Measurements from ENCODE around the gene FHOD3. TPM values are rescaled to one million over a fixed set of nuclear protein-coding genes. Genes with fewer than 3 reads are reported as not detected.

Gene FHOD3
- total and polyA plus RNA-seq, 4 donors, result 6.2 to 42.0 (median 20.4) TPM

- no peak overlapping the region for H3K27ac ChIP-seq (ENCODE audit: low read depth in 1 of 2, low read length in 2 of 2)
- DNase-seq (no peak), ATAC-seq (ENCODE audit: low FRiP score) (no peak)
- intact Hi-C loops (cut with DNase I), result no loop called here
- H3K4me1 ChIP-seq (ENCODE audit: control insufficient read depth in 1 of 2, insufficient read depth in 2 of 2, low read length in 2 of 2), result no peaks in the 10 kb centered on the region
- no peaks in the 10 kb centered on the region for H3K9me3 ChIP-seq (ENCODE audit: control insufficient read depth, low read length)
- H3K36me3 ChIP-seq (ENCODE audit: control insufficient read depth in 1 of 2, insufficient read depth in 2 of 2, low read length in 1 of 2), result no peaks in the 10 kb centered on the region
- no peaks in the 10 kb centered on the region for H3K27me3 ChIP-seq (ENCODE audit: control insufficient read depth in 1 of 2, insufficient read depth in 2 of 2, low read length in 1 of 2)
- no peak overlapping the region for H3K4me3 ChIP-seq (ENCODE audit: low read length in 2 of 2)
Observed at GRCh38 chr18:36271153-36271552, 26.4 kb upstream of the FHOD3 start.

- intact Hi-C loops (cut with DNase I), result no loop called here
- Histone ChIP-seq H3K4me3 (ENCODE audit: low read length in 2 of 2) (no peak overlapping the region), H3K27me3 (ENCODE audit: control insufficient read depth in 1 of 2, insufficient read depth in 2 of 2, low read length in 1 of 2) (no peaks in the 10 kb centered on the region), H3K27ac (ENCODE audit: low read depth in 1 of 2, low read length in 2 of 2) (no peak overlapping the region), H3K4me1 (ENCODE audit: control insufficient read depth in 1 of 2, insufficient read depth in 2 of 2, low read length in 2 of 2) (no peaks in the 10 kb centered on the region), H3K36me3 (ENCODE audit: control insufficient read depth in 1 of 2, insufficient read depth in 2 of 2, low read length in 1 of 2) (no peaks in the 10 kb centered on the region), H3K9me3 (ENCODE audit: control insufficient read depth, low read length) (no peaks in the 10 kb centered on the region)
- WGBS, 2 donors, result 96 to 98% methylated on average over 8 of the region's 8 CpGs
- no peak for ATAC-seq (ENCODE audit: low FRiP score)
- no peak for DNase-seq
Observed at GRCh38 chr18:36273347-36273746, 24.2 kb upstream of the FHOD3 start.

DNA sequence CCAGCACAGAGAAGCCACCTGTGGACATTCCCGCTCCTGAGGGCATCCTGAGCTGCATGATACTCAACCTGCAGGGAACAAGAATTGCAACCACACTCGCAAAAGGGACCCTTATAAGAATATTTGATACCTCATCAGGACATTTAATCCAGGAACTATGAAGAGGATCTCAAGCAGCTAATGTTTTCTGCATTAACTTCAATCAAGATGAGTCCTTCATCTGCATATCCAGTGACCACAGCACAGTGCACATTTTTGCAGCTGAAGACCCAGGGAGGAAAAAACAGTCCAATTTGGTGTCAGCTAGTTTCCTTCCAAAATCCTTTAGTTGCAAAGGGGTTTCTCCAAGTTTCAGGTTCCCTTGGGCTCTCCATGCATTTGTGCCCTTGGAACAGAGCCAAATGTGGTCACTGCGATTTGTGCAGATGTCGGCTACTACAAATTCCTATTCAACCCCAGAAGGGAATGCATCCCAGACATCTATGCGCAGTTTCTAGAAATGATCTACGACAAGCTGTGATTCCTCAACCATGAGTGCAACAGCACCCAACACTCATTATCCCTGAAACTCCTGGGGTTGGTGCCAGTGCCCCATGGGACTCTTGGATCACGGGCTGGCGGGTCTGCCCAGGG, 23.3 kb upstream of the FHOD3 start:
- H3K4me1 ChIP-seq (ENCODE audit: control insufficient read depth in 1 of 2, insufficient read depth in 2 of 2, low read length in 2 of 2), result no peaks in the 10 kb centered on the region
- no peak overlapping the region for H3K4me3 ChIP-seq (ENCODE audit: low read length in 2 of 2)
- H3K27ac ChIP-seq (ENCODE audit: low read depth in 1 of 2, low read length in 2 of 2), result no peak overlapping the region
- DNase-seq, result no peak
- intact Hi-C loops (cut with DNase I), result no loop called here
- no peaks in the 10 kb centered on the region for H3K36me3 ChIP-seq (ENCODE audit: control insufficient read depth in 1 of 2, insufficient read depth in 2 of 2, low read length in 1 of 2)
- peaks cover 0 to 1% of the 10 kb centered on the region in 2 donors for H3K27me3 ChIP-seq (ENCODE audit: control insufficient read depth in 1 of 2, insufficient read depth in 2 of 2, low read length in 1 of 2)
- no peaks in the 10 kb centered on the region for H3K9me3 ChIP-seq (ENCODE audit: control insufficient read depth, low read length)
- no peak for ATAC-seq (ENCODE audit: low FRiP score)
- 82 to 86% methylated on average over 8 of the region's 8 CpGs for WGBS, 2 donors

GRCh38 chr18:36275561-36275960, 22.0 kb upstream of the FHOD3 start:
- H3K4me1 ChIP-seq (ENCODE audit: control insufficient read depth in 1 of 2, insufficient read depth in 2 of 2, low read length in 2 of 2), result no peaks in the 10 kb centered on the region
- intact Hi-C loops (cut with DNase I), result no loop called here
- H3K4me3 ChIP-seq (ENCODE audit: low read length in 2 of 2), result no peak overlapping the region
- peaks cover 0 to 1% of the 10 kb centered on the region in 2 donors for H3K27me3 ChIP-seq (ENCODE audit: control insufficient read depth in 1 of 2, insufficient read depth in 2 of 2, low read length in 1 of 2)
- H3K36me3 ChIP-seq (ENCODE audit: control insufficient read depth in 1 of 2, insufficient read depth in 2 of 2, low read length in 1 of 2), result no peaks in the 10 kb centered on the region
- no peak for ATAC-seq (ENCODE audit: low FRiP score)
- H3K27ac ChIP-seq (ENCODE audit: low read depth in 1 of 2, low read length in 2 of 2), result no peak overlapping the region
- no peaks in the 10 kb centered on the region for H3K9me3 ChIP-seq (ENCODE audit: control insufficient read depth, low read length)
- WGBS, 2 donors, result 82 to 88% methylated on average over 1 of the region's 1 CpG
- no peak for DNase-seq

DNA sequence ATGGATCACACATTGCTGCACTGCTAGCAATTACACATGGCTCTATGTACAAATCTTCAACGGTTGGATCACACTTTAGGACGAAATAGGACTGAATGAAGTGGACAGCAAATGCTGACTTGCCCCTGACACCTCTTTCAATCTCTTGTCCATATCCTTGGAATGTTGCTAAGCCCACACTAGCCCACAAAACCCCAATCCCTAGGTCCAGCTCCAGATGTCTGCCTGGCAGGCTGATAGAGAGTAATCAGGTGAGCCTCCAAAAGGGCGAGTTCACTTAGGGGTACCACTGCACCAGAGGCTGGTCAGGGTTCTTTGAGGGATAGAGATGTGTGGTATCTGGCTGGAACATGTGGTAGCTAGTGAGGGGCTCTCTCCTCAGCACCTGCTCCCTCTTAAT, 18.5 kb upstream of the FHOD3 start:
- Histone ChIP-seq H3K9me3 (ENCODE audit: control insufficient read depth, low read length) (no peaks in the 10 kb centered on the region), H3K4me1 (ENCODE audit: control insufficient read depth in 1 of 2, insufficient read depth in 2 of 2, low read length in 2 of 2) (no peaks in the 10 kb centered on the region), H3K4me3 (ENCODE audit: low read length in 2 of 2) (no peak overlapping the region), H3K27me3 (ENCODE audit: control insufficient read depth in 1 of 2, insufficient read depth in 2 of 2, low read length in 1 of 2) (peaks cover 0 to 1% of the 10 kb centered on the region in 2 donors), H3K27ac (ENCODE audit: low read depth in 1 of 2, low read length in 2 of 2) (no peak overlapping the region), H3K36me3 (ENCODE audit: control insufficient read depth in 1 of 2, insufficient read depth in 2 of 2, low read length in 1 of 2) (no peaks in the 10 kb centered on the region)
- intact Hi-C loops (cut with DNase I), result no loop called here
- WGBS, 2 donors, result 72 to 77% methylated on average over 3 of the region's 3 CpGs
- DNase-seq (no peak), ATAC-seq (ENCODE audit: low FRiP score) (no peak)

DNA sequence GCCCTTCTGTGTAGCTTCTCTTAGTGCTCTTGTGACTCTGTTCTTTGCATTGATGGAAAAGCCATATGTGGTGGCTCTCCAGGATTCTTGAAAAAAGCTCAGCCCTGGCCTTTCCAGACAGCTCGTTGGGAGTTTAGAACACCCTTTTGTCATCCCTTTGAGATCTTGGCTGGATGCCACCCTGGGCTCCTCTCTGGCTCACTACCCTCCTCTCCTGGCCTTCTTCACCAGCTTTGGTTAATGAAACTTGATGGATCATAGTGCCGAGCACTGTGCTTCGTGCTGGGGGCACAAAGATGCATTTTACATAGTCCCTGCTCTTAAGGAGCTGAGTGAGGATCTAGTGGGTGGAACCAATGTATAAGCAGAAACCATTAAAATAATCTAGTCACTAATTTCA, 15.6 kb upstream of the FHOD3 start:
- ATAC-seq (ENCODE audit: low FRiP score) (no peak), DNase-seq (no peak)
- H3K9me3 ChIP-seq (ENCODE audit: control insufficient read depth, low read length), result no peaks in the 10 kb centered on the region
- no peaks in the 10 kb centered on the region for H3K4me1 ChIP-seq (ENCODE audit: control insufficient read depth in 1 of 2, insufficient read depth in 2 of 2, low read length in 2 of 2)
- no peak overlapping the region for H3K4me3 ChIP-seq (ENCODE audit: low read length in 2 of 2)
- no peak overlapping the region for H3K27ac ChIP-seq (ENCODE audit: low read depth in 1 of 2, low read length in 2 of 2)
- H3K36me3 ChIP-seq (ENCODE audit: control insufficient read depth in 1 of 2, insufficient read depth in 2 of 2, low read length in 1 of 2), result no peaks in the 10 kb centered on the region
- peaks cover 0 to 1% of the 10 kb centered on the region in 2 donors for H3K27me3 ChIP-seq (ENCODE audit: control insufficient read depth in 1 of 2, insufficient read depth in 2 of 2, low read length in 1 of 2)
- 45 to 56% methylated on average over 3 of the region's 3 CpGs for WGBS, 2 donors
- intact Hi-C loops (cut with DNase I), result loop anchor here (5.0 to 10.0 kb wide), 4 partner anchors 185 to 527 kb away; no protein-coding TSS in a partner anchor

DNA sequence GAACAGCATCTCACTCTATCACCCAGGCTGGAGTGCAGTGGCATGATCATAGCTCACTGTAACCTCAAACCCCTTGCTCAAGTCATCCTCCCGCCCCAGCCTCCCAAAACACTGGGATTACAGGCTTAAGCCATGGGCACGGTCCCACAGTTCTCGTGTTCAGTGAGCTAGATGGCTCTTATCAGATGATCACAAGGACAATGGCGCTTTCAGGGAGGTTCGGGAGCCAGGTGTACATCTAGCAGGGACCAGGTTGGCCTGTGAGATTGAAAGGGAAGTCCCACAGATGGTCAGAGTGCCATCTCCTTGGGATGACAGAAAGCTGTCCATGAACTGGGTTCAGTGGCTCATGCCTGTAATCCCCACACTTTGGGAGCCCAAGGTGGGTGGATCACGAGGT, 14.1 kb upstream of the FHOD3 start:
- no peak overlapping the region for H3K4me3 ChIP-seq (ENCODE audit: low read length in 2 of 2)
- peaks cover 0 to 3% of the 10 kb centered on the region in 2 donors for H3K27me3 ChIP-seq (ENCODE audit: control insufficient read depth in 1 of 2, insufficient read depth in 2 of 2, low read length in 1 of 2)
- no peaks in the 10 kb centered on the region for H3K36me3 ChIP-seq (ENCODE audit: control insufficient read depth in 1 of 2, insufficient read depth in 2 of 2, low read length in 1 of 2)
- ATAC-seq (ENCODE audit: low FRiP score), result no peak
- H3K27ac ChIP-seq (ENCODE audit: low read depth in 1 of 2, low read length in 2 of 2), result no peak overlapping the region
- H3K9me3 ChIP-seq (ENCODE audit: control insufficient read depth, low read length), result no peaks in the 10 kb centered on the region
- intact Hi-C loops (cut with DNase I), result loop anchor here (5.0 to 10.0 kb wide), 4 partner anchors 186 to 529 kb away; no protein-coding TSS in a partner anchor
- no peak for DNase-seq
- no peaks in the 10 kb centered on the region for H3K4me1 ChIP-seq (ENCODE audit: control insufficient read depth in 1 of 2, insufficient read depth in 2 of 2, low read length in 2 of 2)
- 84 to 86% methylated on average over 6 of the region's 6 CpGs for WGBS, 2 donors

GRCh38 chr18:36284268-36284667, 13.2 kb upstream of the FHOD3 start:
- Histone ChIP-seq H3K27ac (ENCODE audit: low read depth in 1 of 2, low read length in 2 of 2) (no peak overlapping the region), H3K27me3 (ENCODE audit: control insufficient read depth in 1 of 2, insufficient read depth in 2 of 2, low read length in 1 of 2) (peaks cover 0 to 1% of the 10 kb centered on the region in 2 donors), H3K9me3 (ENCODE audit: control insufficient read depth, low read length) (no peaks in the 10 kb centered on the region), H3K4me1 (ENCODE audit: control insufficient read depth in 1 of 2, insufficient read depth in 2 of 2, low read length in 2 of 2) (no peaks in the 10 kb centered on the region), H3K4me3 (ENCODE audit: low read length in 2 of 2) (no peak overlapping the region), H3K36me3 (ENCODE audit: control insufficient read depth in 1 of 2, insufficient read depth in 2 of 2, low read length in 1 of 2) (no peaks in the 10 kb centered on the region)
- 52 to 58% methylated on average over 4 of the region's 4 CpGs for WGBS, 2 donors
- ATAC-seq (ENCODE audit: low FRiP score), result no peak
- no peak for DNase-seq
- intact Hi-C loops (cut with DNase I), result loop anchor here (2.0 to 10.0 kb wide), 5 partner anchors 187 to 529 kb away; no protein-coding TSS in a partner anchor

- DNase-seq (no peak), ATAC-seq (ENCODE audit: low FRiP score) (peak; percentile 63)
- Histone ChIP-seq H3K27ac (ENCODE audit: low read depth in 1 of 2, low read length in 2 of 2) (no peak overlapping the region), H3K27me3 (ENCODE audit: control insufficient read depth in 1 of 2, insufficient read depth in 2 of 2, low read length in 1 of 2) (peaks cover 0 to 1% of the 10 kb centered on the region in 2 donors), H3K9me3 (ENCODE audit: control insufficient read depth, low read length) (no peaks in the 10 kb centered on the region), H3K36me3 (ENCODE audit: control insufficient read depth in 1 of 2, insufficient read depth in 2 of 2, low read length in 1 of 2) (no peaks in the 10 kb centered on the region), H3K4me3 (ENCODE audit: low read length in 2 of 2) (no peak overlapping the region), H3K4me1 (ENCODE audit: control insufficient read depth in 1 of 2, insufficient read depth in 2 of 2, low read length in 2 of 2) (no peaks in the 10 kb centered on the region)
- intact Hi-C loops (cut with DNase I), result loop anchor here (2.0 to 10.0 kb wide), 6 partner anchors 187 to 530 kb away; no protein-coding TSS in a partner anchor
- WGBS, 2 donors, result 30 to 31% methylated on average over 6 of the region's 6 CpGs
Observed at GRCh38 chr18:36284671-36285295, 12.7 kb upstream of the FHOD3 start.
